CD4-positive, alpha-beta T cell treated with Interleukin-6 at 100 ng/mL for 8 hours (primary cell): ENCODE results near the gene TRAF3.
"Not testable (repeated sequence)": the region's sequence is repeated elsewhere in the genome, so short reads cannot be mapped to it uniquely, and the experiment has no call there.

ENCODE experiments used
- DNase-seq: peaks from one replicate; pipeline ENCODE4 v3.0.0-alpha.2; 2020; ENCODE audit warnings: mixed read lengths, low spot score

TRAF3 gene

GRCh38 chr14:102829016-102829548, 51.8 kb downstream of the TRAF3 start:
- DNase-seq, result no peak

GRCh38 chr14:102830474-102831045, 53.3 kb downstream of the TRAF3 start:
- no peak for DNase-seq

GRCh38 chr14:102831163-102831804, 54.0 kb downstream of the TRAF3 start:
- no peak for DNase-seq

GRCh38 chr14:102833341-102833740, 56.1 kb downstream of the TRAF3 start:
- DNase-seq, result no peak

GRCh38 chr14:102833991-102834390, 56.7 kb downstream of the TRAF3 start:
- no peak for DNase-seq

- no peak for DNase-seq
Measured at GRCh38 chr14:102835959-102836358, 58.7 kb downstream of the TRAF3 start.

- DNase-seq, result not testable (repeated sequence)
Measured at GRCh38 chr14:102837120-102837519, 59.9 kb downstream of the TRAF3 start.

- DNase-seq, result no peak
Measured at GRCh38 chr14:102838501-102838900, 61.3 kb downstream of the TRAF3 start.

GRCh38 chr14:102840115-102840514, 62.9 kb downstream of the TRAF3 start:
- DNase-seq, result no peak

- DNase-seq, result no peak
Measured at GRCh38 chr14:102840771-102841528, 63.7 kb downstream of the TRAF3 start.

- no peak for DNase-seq
Measured at GRCh38 chr14:102848830-102849525, 71.7 kb downstream of the TRAF3 start.

- DNase-seq, result no peak
Measured at GRCh38 chr14:102849526-102850379, 72.5 kb downstream of the TRAF3 start.

- DNase-seq, result no peak
Measured at GRCh38 chr14:102853648-102854047, 76.4 kb downstream of the TRAF3 start.

GRCh38 chr14:102854091-102854703, 76.9 kb downstream of the TRAF3 start:
- no peak for DNase-seq

GRCh38 chr14:102856179-102856578, 78.9 kb downstream of the TRAF3 start:
- DNase-seq, result no peak

GRCh38 chr14:102857444-102857843, 80.2 kb downstream of the TRAF3 start:
- no peak for DNase-seq

GRCh38 chr14:102859911-102860310, 82.7 kb downstream of the TRAF3 start:
- DNase-seq, result no peak

GRCh38 chr14:102862154-102862773, 85.0 kb downstream of the TRAF3 start:
- no peak for DNase-seq

GRCh38 chr14:102863381-102863780, 86.1 kb downstream of the TRAF3 start:
- DNase-seq, result no peak

- not testable (repeated sequence) for DNase-seq
Measured at GRCh38 chr14:102865916-102866315, 88.7 kb downstream of the TRAF3 start.
